Measurements from ENCODE around the gene RAB40B.

- TF ChIP-seq EZH2 (optimal IDR thresholded peaks at IDR 0.05; ENCODE audit: low read depth, low read length) (no peak), CTCF (IDR thresholded peaks at IDR 0.05; ENCODE audit: low read length) (no peak), EZH2phosphoT487 (IDR thresholded peaks at IDR 0.05; ENCODE audit: low read length) (no peak)
These were observed 33.8 kb downstream of the RAB40B start for GRCh38 chr17:82664701-82665182.
